NCI-H526 treated with DMSO at 0.1 percent for 48 hours (cell line): ENCODE measurements around the gene SH3BP4.
A peak's percentile ranks its signal among the peaks of the same experiment; 100 is the strongest.

Experiments
- DNase-seq: peaks from one replicate; lab custom pipeline; 2025; lab: John Stamatoyannopoulos, UW

SH3BP4 gene

DNA sequence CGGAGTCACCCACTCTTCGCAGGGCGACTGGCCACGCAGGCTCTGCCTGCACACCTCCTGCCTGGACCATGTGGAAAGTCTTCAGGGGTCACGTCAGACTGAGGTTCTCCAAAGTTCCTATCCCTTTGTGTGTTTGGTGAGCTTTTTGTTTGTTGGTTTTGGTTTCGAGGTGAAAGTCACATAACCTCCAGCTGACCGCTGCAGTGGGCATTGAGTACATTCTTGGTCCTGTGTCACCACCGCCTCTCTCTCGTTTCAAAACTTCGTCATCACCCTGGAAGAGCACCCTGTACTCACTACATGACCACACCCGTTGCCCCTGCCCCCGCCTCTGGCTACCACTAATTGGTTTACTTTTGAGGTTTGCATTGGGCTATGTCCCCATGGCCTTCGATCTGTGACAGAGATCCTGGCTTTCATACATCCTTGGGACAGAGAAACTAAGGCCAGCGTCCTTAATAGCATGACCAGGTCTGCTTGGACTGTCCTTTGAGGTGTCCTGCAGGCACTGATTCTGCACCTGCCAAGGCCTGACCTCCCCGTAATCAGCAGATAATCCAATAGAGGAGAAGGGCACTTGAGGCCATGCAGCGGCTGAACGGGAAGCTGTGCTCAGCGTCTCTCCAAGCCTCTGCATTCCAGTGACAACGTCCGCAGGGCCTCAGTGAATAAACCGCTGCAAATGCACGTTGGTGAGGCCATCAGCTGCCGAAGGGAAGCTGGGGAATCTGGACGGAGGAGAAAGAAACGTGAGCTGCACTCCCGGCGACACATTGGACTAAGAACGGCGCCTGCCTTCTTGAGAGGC lies 46.8 kb downstream of the SH3BP4 start:
- no peak for DNase-seq

DNA sequence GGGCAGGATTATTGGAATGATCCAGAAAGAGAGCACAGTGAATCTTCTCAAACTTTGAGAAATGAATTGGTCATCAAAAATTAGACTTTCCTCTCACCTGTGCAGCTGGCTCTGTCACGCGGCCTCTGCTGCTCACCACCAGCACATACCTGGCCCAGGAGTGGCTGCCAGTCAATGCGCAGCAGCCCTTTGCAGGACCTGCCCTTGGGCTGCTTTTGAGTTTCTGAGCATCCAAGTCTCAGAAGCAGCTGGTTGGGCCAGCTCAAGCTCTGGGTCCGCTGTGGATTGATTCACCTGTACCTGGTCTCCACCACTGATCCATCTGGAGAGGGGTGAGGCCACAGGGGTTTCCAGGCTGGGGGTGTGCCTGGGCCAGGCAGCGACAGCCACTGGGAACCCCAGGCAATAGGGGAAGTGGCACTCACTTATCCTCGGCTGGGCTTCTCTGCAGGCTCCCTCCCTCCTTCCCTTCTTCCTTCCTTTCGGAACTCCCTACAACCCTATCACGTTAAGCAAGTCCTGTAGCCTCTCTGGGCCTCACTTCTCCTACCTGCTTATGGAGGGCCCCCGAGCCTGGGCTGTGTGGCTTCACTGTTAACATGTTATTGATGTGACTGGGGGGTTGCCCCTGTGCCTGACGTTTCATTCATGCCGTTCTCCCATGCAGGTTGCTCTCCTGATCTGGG lies 48.1 kb downstream of the SH3BP4 start:
- no peak for DNase-seq

DNA sequence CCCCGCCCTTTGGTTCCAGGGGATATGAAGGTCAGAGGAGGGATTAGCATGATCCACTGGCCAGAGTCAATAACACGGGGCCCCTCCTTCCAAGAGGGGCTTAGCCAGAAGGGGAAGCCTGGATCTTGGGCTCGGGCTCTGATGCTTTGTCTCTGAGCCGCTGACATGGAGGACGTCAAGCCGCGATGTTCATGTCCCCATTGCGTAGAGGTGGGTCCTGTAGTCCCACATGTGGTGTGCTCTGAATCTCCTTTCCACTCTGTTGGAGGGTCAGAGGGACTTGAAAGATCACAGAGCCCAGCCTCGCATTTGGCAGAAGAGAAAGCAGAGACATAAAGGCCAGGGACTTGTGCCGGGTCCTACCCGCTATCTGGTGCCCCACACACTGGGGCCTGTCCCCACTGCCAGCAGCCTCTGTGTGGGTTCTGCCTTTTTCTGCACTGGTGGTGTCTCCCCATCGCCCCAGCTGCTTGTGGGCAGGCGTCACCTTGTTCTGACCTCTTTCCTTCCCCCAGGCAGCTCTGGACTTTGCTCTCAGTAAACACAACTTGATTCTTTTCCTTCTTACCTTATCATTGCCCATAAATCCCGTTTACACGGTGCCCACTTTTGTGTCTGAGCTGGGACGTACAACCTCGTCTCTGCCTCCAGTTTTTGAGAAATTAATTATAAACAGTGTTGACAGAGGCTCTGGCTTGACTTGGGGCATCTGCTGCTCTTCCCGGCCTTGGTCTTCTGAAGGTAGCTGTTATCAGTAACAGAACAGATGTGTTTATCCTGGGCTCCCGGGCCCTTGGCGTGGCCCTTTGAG lies 48.8 kb downstream of the SH3BP4 start:
- no peak for DNase-seq

DNA sequence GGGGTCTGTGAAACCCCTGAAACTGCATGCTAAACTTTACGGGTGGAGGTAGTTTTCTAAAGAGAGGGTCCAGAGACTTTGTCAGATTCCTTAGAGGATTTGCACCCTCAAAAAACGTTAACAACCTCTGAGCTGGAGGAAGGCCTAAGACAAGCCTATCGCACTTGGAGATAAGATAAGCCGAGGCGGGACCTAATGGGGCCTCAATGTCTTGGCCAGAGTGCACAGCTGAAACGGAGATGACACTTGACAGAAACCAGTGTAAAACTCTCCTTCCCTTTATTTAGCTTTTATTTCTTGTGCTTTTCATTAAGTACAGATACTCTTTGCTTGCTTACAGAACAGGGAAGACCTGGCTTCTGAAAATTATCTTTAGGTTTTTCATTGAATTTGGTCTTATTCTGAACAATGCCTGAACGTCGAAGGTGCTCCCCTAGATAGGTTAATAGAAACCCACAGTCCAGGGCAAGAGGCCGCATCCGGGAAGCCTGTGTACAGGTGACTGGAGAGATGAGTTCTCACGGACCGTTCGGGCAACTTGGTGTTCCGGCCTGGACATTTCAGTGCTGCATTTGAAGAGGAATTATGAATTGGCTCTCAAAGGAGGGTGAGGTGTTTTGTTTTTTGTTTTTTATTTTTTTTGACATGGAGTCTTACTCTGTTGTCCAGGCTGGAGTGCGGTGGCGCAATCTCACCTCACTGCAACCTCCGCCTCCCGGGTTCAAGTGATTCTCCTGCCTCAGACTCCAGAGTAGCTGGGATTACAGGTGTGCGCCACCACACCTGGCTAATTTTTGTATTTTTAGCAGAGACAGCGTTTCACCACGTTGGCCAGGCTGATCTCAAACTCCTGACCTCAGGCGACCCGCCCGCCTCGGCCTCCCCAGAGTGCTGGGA lies 49.7 kb downstream of the SH3BP4 start:
- DNase-seq: no peak

DNA sequence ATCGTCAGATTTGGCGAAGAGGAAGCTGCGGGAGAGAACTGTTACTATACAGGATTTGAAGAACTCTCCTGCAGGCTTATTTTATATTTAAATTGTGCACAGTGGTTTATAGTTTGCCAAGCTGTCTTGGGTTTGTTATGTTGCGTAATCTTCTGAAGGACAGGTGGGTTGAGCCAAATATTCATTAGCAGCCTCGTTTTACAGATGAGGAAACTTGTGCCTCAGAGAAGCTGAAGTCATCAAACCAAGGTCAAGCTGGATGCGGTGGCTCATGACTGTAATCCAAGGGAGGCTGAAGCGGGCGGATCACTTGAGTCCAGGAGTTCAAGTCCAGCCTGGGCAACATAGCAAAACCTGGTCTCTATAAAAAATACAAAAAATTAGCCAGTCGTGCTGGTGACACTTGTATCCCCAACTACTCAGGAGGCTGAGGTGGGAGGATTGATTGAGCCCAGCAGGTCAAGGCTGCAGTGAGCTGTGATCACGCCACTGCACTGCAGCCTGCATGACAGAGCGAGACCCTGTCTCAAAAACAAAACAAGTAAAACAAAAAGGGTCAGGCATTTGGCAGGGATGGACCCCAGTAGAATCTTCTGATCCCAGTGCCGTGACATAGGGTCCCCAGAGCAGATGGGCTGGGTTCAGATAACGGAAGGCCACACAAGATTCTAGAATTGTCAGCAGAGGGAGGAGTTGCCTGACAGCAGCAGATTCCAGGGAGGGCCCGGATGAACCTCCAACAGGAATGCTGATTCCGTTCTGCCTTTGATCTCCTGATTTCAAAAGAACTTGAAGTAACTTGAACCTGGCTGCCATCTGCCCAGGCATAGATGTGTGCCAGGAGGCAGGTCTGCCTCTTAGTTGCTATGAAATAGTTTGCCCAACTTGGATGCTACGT lies 50.6 kb downstream of the SH3BP4 start:
- no peak for DNase-seq

DNA sequence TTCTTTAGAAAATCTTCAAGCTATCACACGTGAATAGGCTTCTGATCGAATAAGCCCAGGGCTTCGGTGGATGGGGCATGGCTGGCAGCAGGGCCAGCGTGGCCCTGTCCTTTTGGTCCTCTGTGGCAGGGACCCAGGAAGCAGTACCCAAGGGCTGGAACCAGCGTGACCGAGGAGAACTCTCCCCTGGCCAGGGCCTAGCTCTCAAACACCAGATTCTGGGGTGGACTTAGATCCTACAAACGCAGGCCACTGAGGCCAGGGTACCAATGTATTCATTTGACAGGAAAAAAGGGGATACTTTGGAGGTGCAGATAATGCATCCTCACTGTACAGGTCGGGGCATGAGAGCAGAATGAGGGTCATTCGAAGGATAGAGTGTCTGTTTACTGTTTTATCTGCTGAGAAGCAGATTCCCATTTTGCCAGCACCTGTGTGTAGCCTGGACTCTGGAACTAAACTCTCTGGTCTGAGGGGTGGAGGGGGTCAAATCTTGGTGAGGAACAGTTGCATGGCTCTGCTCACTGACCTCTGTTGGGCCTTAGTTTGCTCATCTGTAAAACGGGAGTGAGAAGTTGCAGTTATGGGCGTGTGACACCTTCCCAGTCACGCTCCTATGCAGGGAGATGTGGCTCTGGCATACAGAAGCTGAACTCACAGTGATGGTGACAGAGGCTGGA lies 51.4 kb downstream of the SH3BP4 start:
- no peak for DNase-seq

DNA sequence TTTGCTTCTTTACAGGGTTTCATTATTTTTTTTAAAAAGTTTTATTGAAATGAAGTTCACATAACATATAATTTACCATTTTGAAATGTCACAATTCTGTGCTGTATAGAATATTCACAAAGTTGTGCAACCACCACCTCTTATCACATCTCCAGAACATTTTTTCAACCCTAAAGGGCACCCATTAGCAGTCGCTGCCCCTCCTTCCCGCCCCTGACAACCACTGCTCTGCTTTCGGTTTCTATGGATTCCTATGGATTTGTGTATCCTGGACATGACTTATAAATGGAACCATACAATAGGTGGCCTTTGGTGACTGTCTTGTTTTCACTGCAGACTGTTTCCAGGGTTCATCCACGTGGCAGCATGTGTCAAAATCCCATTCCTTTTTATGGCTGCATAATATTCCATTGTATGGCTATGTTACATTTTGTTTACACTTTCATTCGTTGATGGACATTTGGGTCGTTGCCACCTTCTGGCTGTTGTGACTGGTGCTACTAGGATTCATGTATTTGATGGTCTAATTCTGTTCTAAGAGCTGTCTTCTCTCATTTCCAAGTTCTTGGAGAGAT lies 52.6 kb downstream of the SH3BP4 start:
- DNase-seq: no peak

DNA sequence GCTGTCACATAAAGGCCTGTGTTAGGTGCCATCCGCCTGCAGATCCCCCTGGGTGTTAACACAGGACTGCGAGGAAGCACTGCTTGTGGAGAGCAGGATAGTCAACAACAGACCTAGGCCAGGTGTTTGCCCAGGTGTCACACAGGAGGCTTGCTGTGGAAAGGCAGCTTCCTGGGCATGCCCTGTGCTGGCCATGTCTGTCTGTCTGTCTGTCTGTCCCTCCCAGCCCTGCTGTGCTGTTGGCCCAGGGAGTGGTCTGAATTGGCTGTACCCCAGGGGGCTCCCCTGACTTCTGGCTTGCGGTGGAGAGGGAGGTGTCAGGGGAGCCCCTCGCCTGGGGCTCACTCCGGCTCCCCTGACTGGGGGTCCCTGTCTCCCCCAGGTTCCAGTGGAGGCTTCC lies 53.2 kb downstream of the SH3BP4 start:
- DNase-seq: no peak

DNA sequence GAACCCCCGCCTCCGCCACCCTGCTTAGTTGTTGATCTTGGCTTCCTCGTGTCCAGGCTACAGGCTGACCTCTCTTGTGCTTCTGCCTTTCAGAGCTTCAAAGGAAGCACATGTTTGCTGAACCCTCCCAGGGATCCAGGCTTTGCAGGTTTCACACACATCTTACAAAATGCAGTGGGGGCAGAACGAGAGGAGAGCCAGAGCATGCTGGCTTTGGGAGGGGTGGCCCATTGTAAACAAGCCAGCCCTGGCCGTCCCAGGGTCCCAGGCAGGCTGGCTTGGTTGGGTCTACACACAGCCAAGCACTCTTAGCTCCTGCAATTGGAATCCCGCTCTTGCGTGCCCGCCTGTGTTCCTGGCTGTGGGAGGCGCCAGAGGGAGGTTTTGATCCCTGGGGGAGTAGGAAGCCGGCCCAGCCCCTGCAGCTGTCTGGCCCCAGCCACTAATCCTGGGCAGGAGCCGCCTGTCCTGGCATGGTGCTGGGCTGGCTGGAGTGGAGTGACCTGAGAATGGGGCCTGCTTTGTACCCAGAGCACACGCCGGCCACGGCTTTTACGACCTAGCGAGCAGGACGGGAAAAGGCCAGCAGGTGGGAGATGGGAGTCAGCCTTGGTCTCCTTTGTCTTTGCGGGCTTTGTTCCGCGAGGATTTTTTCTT lies 53.9 kb downstream of the SH3BP4 start:
- DNase-seq: no peak

DNA sequence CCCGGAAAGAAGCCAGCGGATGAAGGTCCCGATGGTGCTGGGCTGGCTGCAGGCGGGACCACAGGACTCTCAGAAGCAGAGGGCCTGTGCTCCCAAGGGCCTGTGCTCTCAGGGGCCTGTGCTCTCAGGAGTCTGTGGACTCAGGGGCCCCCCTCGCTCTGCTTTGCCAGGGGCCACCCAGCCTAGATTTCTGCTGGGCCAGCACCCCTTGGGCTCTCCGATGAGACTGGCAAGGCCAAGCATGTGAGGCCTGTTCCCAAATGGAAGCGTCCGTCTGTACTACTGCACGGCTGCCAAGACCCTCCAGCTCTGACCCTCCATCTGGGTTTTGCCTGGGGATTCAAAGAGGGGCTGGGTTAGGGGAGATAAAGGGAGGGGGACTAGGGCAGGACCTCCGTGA lies 54.6 kb downstream of the SH3BP4 start:
- DNase-seq: no peak

DNA sequence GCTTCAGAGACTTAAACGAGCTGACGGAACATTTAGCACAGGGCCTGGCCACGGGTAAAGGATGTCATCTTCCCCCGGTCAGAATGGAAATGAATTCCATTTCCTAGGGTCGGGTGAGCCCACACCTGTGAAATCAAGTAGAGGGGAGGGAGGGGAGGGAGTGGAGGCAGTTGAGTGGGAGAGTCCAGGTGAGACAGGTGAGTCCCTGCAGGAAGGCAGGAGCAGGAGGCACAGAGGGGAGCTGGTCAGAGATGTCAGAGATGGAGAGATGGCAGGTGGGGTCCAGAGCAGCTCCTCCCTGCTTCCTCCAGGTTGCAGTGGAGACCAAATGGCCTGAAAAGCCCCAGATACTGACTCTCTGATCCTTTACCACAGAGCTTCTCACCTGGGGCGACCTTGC lies 55.2 kb downstream of the SH3BP4 start:
- DNase-seq: no peak

DNA sequence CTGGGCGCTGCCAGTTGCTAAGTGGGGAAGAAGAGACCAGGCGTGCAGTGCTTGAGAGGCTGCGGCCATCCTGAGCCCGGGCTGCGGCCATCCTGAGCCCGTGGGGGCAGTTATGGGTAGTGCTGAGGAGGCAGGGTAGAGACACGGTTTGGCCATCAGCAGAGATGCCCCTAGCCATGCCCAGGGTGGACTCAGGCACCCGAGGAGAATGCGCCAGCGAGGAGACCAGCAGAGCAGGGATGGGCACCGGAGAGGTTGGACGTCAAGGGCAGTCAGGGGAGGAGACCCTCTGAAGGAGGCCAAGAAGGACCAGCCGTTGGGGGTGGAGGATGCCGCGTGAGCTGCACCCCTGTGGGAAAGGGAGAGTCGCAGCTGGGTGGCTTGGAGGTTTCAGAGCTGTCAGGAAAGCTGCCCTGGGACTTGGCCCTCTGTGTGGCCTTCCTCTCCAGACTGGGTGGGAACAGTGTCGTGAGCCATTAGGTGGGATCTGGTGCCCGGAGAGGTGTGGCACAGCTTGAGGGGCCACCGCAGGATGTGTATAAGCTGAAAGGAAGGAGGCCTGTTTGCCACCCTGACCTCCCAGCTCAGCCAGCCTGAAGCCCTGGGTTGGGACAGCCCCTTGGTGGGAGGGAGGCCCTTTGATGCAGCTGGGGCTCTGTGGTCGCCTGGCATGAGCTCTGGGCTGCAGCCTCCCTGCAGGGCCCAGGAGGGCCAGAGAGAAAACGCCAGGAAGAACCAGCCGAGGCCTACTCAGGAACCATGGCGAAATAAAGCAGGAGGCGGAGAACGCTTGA lies 56.0 kb downstream of the SH3BP4 start:
- no peak for DNase-seq

DNA sequence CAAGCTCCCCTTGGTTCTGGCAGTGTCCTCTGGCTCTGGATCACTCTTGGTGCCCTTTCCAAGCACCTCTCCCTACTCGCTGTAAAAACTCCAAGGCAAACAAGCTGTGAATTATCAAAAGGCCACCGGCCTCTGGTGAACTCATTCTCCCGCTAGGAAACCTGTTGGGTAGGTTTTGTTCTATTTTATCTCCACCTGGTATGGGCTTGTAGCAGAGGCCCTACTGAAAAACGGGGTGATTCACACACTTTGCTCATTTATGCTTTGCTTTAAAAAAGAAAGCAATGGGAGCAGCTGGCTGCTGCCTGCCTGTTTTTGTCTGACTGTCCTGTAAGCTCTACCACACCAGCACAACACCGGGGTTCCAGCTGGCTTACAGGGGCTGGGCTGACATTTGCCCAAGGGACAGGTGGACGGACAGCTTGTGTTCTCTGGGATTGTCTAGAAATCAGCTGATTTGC lies 56.8 kb downstream of the SH3BP4 start:
- DNase-seq: peak; percentile 27

DNA sequence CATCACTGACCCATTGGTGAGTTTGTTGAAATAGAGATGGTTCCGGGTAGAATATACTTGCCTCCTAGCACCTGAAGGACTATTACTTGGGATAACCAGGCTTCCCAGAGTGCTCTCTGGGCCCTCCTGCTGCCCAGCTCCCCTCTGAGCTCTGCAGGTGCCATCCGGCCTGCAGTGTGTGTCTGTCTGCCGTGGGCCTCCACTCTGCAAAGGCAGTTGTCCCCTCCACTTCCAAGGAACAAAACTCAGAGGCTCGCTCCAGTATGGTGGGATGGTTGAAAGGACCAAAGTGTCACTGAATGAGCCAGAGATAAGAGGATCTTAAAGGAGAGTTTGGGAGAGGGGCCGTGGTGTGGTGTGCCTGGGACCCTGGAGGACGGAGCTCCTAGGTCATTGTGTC lies 57.3 kb downstream of the SH3BP4 start:
- no peak for DNase-seq

DNA sequence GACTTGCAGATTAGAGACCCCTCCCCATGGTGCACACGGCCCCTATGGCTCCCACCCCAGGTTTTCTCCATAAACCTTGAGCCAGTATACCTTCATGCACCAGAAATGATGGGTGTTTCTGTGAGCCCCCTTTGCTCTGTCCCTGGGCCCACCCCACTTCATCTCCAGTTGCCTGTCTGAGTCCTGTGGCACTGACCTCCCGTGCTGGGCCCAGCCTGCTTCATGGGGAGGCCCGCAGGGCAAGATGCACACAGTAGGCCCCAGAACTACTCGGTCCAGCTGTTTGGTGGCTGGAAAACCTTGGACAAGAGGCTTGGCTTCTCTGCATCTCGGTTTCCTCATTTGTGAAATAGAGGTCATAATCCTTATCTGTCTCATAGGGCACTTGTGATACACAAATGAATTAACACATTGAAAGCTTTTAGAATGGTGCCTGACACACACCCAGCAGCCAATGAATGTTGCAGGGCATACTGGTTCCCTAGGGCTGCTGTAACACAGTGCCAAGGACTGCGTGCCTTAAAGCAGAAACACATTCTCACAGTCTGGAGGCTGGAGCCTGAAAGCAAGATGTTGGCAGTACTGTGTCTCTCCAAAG lies 58.4 kb downstream of the SH3BP4 start:
- DNase-seq: no peak

DNA sequence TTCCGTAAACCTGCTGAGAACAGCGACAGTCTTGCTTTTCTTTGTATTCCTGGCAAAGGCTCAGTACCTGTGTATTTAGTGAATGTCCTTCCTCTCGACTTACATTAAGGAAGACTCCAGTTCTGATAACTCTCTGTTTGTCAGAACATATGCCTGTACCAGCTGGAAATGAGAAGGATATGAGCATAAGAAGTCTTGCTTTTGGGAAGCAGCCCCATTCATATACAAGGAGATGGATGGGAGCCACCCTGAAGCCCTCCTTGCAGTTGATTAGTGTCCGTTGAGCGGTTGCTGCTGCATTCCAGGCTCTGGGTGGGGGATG lies 59.8 kb downstream of the SH3BP4 start:
- no peak for DNase-seq

DNA sequence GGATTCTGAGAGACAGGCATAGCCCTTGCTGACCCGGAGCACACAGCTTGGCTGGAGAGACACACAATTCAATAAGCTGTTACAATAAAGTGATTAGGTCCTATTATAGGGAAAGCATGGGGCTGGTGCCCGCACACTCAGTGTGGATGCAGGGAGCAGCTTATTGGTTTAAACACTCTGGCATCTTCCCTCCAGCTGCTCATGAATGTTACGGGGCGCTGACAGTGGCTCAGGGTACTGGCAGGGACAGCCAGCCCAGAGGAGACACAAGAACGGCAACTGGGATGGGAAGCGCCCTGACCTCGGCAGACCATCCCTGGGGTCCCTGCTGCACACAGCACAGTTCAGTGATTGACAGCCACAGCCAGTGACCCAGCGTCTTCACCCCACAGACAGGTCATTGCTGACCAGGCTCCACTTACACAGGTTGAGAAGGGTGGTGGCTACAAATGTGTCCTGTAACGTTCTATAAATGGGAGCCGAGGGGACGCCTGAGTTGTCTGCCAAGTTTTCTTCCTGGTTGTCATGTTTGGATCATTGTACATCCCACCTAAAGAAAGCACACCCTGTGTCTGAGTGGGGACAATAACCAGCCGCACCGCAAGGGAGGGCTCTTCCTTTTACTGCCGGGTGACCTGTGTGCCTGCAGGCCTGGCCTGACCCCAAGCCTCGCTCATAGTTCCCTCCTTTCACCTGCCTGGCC lies 60.3 kb downstream of the SH3BP4 start:
- no peak for DNase-seq
